Mucosa of rectum (tissue), 2 donors: ENCODE measurements around the gene ABCC2.
"Not testable (repeated sequence)": the region's sequence is repeated elsewhere in the genome, so short reads cannot be mapped to it uniquely, and the experiment has no call there.

Experiments used
- H3K27ac ChIP-seq, 2 donors: one replicate each; pipeline ENCODE4 v1.7.0; 2013; ENCODE audit warnings: inconsistent platforms in 2 of 2, low read depth in 2 of 2, low read length in 2 of 2
- H3K27me3 ChIP-seq, 2 donors: one replicate each; pipeline ENCODE4 v1.7.0; 2013; ENCODE audit warnings: low read length in 2 of 2; ENCODE audit not compliant: control insufficient read depth in 2 of 2, insufficient read depth in 2 of 2
- H3K36me3 ChIP-seq, 2 donors: one replicate each; pipeline ENCODE4 v1.7.0; 2013; ENCODE audit warnings: low read length in 2 of 2; ENCODE audit not compliant: control insufficient read depth in 2 of 2, insufficient read depth in 2 of 2
- H3K4me1 ChIP-seq, 2 donors: one replicate each; pipeline ENCODE4 v1.7.0; 2013; ENCODE audit warnings: low read length in 2 of 2, mild to moderate bottlenecking in 1 of 2; ENCODE audit not compliant: control insufficient read depth in 2 of 2, insufficient read depth in 2 of 2
- H3K4me3 ChIP-seq, 2 donors: one replicate each; pipeline ENCODE4 v1.7.0; 2013; ENCODE audit warnings: low read length in 2 of 2
- H3K9ac ChIP-seq, 2 donors: one replicate each; pipeline ENCODE4 v1.7.0; 2013; ENCODE audit warnings: low read length in 2 of 2, low read depth in 1 of 2, mild to moderate bottlenecking in 1 of 2
- H3K9me3 ChIP-seq, 2 donors: one replicate each; pipeline ENCODE4 v1.7.0; 2013; ENCODE audit warnings: low read length in 2 of 2; ENCODE audit not compliant: control insufficient read depth in 2 of 2
- donor health status: healthy.
- donor health status: Normal muscosa, but diverticular disease.

The ABCC2 gene

DNA sequence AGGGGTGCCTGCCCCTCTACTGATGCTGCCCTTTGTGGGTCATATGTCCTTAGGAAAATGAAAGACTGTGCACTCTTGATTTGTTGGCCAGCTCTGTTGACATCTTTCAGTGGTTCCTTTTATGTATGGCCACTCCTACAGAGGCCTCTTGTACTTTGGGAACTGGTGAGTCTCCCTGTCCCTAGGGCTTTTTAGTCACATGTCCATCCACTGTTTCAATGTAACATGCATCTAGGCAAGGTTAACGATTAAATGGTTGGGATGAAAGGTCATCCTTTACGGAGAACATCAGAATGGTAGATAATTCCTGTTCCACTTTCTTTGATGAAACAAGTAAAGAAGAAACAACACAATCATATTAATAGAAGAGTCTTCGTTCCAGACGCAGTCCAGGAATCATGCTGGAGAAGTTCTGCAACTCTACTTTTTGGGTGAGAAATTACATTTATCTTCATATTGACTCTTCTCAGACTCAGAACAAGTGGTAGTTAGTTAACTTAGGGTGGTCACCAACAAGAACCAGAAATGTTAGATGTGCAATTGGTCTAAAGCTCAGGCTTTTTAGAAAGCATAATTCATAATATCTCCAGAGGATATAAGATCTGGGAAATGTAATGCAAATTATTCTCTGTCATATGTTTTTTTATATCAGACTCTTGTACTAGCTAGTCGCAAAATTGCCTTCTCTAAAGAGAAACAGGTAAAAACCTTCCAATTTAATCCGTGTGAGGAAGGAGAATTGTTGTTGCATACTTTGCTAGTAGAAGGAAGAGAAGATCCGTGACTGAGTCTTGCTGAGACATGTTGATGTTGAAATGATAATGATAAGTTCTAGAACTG lies at the start of gene ABCC2:
Gene ABCC2 (plus strand): TSS at position 194 of the 840 bp plus-strand sequence. CDS start 205 bp downstream, at position 399.
- Histone ChIP-seq H3K27me3 (no peaks in the 10 kb centered on the region), H3K9me3 (no peaks in the 10 kb centered on the region), H3K36me3 (no peaks in the 10 kb centered on the region), H3K9ac (no peak within 1 kb of the TSS), H3K4me3 (no peak within 1 kb of the TSS), H3K27ac (no peak within 1 kb of the TSS), H3K4me1 (peaks cover 0 to 3% of the 10 kb centered on the region in 2 donors)

DNA sequence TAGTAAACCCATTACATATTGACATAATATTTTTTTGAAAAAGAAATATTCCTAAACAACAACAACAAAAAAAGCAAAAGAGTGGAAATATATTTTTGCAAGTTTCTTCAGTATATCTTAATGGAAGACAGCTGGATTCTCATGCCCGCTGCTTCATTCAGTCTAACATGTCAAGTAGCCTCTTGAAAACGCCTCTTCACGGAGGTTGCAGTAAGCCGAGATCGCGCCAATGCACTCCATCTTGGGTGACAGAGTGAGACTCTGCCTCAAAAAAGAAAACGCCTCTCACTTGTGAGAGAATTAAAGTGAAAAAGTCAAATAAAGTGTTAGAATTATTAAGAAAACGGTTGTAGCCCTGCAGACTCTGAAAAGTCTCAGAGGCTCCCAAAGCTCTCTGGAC lies 49.1 kb upstream of the ABCC2 start:
- Histone ChIP-seq H3K4me3 (peak overlapping the region; percentile 11 to 35), H3K9ac (peak overlapping the region in 1 of 2 donors; percentile 31), H3K27ac (no peak overlapping the region), H3K27me3 (no peaks in the 10 kb centered on the region), H3K4me1 (peaks cover 5 to 6% of the 10 kb centered on the region in 2 donors), H3K9me3 (no peaks in the 10 kb centered on the region), H3K36me3 (peaks cover 3 to 11% of the 10 kb centered on the region in 2 donors)

DNA sequence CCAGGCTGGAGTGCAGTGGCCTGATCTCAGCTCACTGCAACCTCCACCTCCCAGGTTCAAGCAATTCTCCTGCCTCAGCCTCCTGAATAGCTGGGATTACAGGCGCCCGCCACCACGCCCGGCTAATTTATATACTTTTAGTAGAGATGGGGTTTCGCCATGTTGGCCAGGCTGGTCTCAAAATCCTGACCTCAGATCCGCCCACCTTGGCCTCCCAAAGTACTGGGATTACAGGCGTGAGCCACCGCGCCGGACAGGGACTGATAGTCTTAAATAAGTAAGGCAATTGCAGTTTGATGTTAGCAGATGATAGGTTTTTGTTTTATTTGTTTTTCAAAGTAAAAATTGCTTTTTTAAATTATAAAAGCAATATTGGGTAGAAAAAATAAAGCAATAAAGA lies 48.3 kb upstream of the ABCC2 start:
- not testable (repeated sequence) for H3K4me3 ChIP-seq, H3K27me3 ChIP-seq, H3K4me1 ChIP-seq, H3K9ac ChIP-seq, H3K9me3 ChIP-seq, H3K27ac ChIP-seq
- peaks cover 3 to 14% of the 10 kb centered on the region in 2 donors for H3K36me3 ChIP-seq

DNA sequence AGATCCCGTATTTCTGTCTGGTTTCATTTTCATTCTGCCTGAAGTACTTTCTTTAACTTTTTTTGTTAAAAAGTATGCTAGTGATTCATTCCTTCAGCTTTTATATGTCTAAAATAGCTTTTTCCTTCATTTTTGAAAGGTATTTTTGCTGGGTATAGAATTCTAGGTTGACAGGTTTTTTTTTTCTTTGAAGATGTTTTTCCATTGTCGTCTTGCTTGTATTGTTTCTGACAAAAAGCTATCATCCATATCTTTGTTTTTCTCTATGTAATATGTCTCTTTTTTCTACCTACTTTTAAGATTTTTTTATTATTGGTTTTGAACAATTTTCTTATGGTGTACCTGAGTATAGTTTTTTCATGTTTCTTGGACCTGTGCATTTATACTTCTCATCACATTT lies 42.2 kb upstream of the ABCC2 start:
- peaks cover 36 to 62% of the 10 kb centered on the region in 2 donors for H3K36me3 ChIP-seq
- no peak overlapping the region for H3K27ac ChIP-seq
- H3K4me1 ChIP-seq: no peaks in the 10 kb centered on the region
- H3K9ac ChIP-seq: no peak overlapping the region
- H3K4me3 ChIP-seq: no peak overlapping the region
- H3K27me3 ChIP-seq: no peaks in the 10 kb centered on the region
- H3K9me3 ChIP-seq: peaks cover 0 to 4% of the 10 kb centered on the region in 2 donors

DNA sequence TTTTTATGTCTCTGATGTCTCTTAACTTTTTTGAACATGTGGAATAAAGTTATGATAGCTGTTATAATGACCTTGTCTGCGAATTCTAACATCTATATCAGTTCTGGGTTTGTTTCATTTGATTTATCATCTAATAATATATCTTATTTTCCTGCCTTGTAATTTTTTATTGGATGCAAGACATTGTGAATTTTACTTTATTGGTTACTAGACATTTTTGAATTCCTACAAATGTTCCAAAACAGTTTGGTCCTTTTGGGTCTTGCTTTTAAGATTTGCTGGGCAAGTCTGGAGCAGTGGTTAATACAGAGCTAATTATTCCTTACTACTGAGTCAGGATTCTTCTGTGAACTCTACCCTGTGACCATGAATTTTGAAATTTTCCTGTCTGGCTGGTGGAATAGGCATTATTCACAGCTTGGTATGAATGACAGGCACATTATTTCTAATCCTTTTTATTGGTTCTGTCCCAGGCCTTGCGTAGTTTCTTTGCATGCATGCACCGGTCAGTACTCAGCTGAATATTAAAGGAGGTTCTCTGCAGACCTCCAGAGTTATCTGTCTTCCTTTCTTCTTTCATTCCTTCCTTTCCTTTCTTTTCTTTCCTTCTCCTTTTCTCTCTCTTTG lies 41.4 kb upstream of the ABCC2 start:
- no peaks in the 10 kb centered on the region for H3K4me1 ChIP-seq
- peaks cover 0 to 4% of the 10 kb centered on the region in 2 donors for H3K9me3 ChIP-seq
- no peaks in the 10 kb centered on the region for H3K27me3 ChIP-seq
- no peak overlapping the region for H3K9ac ChIP-seq
- H3K36me3 ChIP-seq: peaks cover 39 to 64% of the 10 kb centered on the region in 2 donors
- H3K27ac ChIP-seq: no peak overlapping the region
- H3K4me3 ChIP-seq: no peak overlapping the region

DNA sequence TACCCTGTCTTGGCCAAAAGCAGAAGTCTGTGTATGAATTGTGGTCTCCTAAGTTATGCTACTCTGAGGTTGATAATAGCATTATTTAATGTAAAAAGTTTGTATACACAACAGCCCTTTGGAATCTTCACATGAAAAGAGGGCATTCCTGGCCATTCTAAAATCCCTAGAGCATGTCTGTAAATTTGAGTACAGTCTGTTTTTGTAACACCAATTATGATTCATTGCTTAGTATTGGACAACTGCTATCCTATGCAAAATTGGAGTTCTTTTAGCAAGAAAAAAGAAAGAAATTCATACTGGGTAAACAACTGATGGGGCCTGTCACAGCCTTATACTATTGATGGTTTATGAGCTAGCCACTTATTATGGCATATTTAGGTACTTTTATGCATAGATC lies 40.2 kb upstream of the ABCC2 start:
- no peak overlapping the region for H3K4me3 ChIP-seq
- no peak overlapping the region for H3K27ac ChIP-seq
- no peaks in the 10 kb centered on the region for H3K27me3 ChIP-seq
- H3K36me3 ChIP-seq: peaks cover 40 to 63% of the 10 kb centered on the region in 2 donors
- H3K4me1 ChIP-seq: no peaks in the 10 kb centered on the region
- peaks cover 0 to 4% of the 10 kb centered on the region in 2 donors for H3K9me3 ChIP-seq
- no peak overlapping the region for H3K9ac ChIP-seq

DNA sequence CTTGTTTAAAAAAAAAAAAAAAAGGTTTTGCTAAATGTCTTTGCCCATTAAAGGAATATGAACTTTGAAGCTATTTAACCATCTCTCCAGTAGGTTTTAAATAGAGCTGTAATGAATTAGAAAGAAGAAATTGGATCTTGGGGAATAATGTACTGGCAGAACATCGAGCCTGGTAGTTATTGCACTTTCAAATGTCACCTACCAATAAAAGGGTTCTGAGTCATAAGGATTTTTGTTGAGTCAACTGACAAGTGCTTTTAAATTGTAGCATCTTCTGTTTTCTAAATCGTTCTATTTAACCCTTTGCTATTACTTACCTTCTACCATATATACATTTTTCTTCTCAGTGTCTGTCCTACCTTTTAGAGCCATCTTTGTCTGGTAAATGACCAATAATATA lies 39.7 kb upstream of the ABCC2 start:
- peaks cover 0 to 4% of the 10 kb centered on the region in 2 donors for H3K9me3 ChIP-seq
- no peak overlapping the region for H3K9ac ChIP-seq
- no peaks in the 10 kb centered on the region for H3K4me1 ChIP-seq
- no peaks in the 10 kb centered on the region for H3K27me3 ChIP-seq
- peaks cover 45 to 64% of the 10 kb centered on the region in 2 donors for H3K36me3 ChIP-seq
- no peak overlapping the region for H3K27ac ChIP-seq
- H3K4me3 ChIP-seq: no peak overlapping the region

DNA sequence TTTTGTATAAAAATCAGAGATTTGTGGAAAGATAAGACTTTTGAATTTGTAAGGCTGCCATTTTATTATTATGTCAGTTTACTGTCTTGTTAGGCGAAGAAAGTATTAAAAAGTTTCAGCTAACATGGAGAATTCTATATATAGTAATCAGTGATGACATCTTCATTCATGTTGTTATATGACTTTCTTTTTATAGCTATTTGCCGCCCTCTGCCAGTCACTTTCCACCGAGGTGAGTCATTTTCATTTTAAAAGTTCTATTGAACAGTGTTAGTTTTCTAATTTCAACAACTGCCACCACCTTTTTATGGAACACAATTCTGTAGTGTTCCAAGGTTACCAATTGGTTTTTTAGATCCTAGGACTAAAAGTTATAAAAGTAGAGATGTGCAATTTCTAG lies 38.6 kb upstream of the ABCC2 start:
- Histone ChIP-seq H3K36me3 (peaks cover 54 to 67% of the 10 kb centered on the region in 2 donors), H3K27me3 (no peaks in the 10 kb centered on the region), H3K4me3 (no peak overlapping the region), H3K9ac (no peak overlapping the region), H3K27ac (no peak overlapping the region), H3K9me3 (peaks cover 0 to 4% of the 10 kb centered on the region in 2 donors), H3K4me1 (no peaks in the 10 kb centered on the region)

DNA sequence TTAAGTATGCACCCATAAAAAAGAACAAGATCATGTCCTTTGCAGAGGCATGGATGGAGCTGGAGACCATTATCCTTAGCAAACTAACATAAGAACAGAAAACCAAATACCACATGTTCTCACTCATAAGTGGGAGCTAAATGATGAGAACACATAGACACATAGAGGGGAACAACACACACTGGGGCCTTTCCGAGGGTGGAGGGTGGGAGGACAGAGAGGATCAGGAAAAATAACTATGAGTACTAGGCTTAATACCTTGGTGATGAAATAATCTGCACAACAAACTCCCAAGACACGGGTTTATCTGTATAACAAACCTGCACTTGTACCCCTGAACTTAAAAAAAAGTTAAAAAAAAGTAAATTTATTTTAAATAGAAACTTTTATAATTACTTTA lies 36.3 kb upstream of the ABCC2 start:
- peaks cover 42 to 55% of the 10 kb centered on the region in 2 donors for H3K36me3 ChIP-seq
- H3K9me3 ChIP-seq, H3K4me3 ChIP-seq, H3K27me3 ChIP-seq, H3K4me1 ChIP-seq, H3K27ac ChIP-seq, H3K9ac ChIP-seq: not testable (repeated sequence)

DNA sequence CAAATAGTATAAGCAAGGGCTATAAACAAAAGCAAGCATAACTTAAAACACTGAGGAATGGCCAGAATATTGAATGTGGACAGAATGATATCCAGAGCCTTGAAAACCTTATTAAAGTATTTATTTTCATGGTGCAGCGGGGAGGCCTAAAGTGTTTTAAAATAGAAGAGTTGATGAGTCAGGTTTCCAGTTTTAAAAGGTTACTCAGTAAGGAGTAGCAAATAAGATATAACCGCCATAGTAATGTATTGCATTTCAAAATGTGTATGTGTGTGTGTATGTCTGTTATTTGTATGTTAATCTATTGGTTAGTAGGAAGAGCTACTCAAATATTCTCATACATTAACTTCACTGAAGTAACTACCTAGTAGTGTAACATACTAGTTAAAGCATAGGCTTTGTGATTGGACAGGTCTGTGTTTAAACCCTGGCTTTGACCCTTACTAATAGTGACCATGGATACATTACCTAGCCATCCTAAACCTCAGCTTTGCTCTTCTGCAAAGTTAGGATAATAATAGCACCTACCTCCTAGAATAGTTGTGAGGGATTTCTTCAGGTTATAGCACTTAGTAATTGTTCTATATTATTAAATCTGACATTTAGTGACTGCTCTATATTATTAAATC lies 33.5 kb upstream of the ABCC2 start:
- Histone ChIP-seq H3K27me3 (no peaks in the 10 kb centered on the region), H3K27ac (no peak overlapping the region), H3K36me3 (peaks cover 33 to 44% of the 10 kb centered on the region in 2 donors), H3K9ac (no peak overlapping the region), H3K4me1 (no peaks in the 10 kb centered on the region), H3K9me3 (no peaks in the 10 kb centered on the region), H3K4me3 (no peak overlapping the region)
